Measurements from ENCODE around the gene LRCH1.

The LRCH1 gene

DNA sequence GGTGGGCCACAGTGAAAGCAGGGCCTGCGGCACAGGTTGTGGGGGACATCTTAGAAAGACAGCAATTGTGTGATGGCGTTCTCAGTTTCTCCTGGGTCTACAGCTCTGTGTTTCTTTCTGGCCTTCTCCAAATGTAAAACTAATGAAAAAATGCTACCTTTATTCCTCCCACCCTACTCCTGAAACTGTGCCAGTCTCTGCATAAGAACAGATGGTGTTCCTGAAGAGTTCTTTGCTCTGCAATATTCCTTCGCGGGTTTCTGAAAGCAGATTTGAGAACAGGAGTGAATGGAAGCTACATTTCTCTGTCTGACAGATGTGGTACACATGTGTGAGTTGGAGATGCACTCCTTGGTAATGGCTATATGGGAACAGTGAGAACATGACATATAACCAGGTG lies 18.0 kb upstream of the LRCH1 start:
- no peak for DNase-seq (ENCODE audit: low spot score)

DNA sequence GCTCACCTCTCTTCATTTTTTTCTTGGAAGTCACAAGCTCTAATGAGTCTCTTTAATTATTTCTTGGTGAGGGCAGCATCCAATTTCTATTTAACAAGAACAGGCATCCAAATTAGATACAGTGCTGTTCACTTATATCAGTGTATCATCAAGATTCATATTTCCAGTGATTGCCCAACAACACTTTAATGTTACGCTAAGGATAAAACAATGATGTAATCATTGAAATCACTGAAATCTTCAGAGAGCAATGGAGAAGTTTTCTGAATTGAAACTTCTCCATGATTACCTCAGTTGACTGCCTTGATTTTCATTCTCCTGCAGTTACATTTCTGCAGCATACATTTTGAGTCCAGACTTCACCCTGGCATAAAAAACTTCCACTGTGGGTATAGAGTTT lies 17.1 kb upstream of the LRCH1 start:
- no peak for DNase-seq (ENCODE audit: low spot score)

DNA sequence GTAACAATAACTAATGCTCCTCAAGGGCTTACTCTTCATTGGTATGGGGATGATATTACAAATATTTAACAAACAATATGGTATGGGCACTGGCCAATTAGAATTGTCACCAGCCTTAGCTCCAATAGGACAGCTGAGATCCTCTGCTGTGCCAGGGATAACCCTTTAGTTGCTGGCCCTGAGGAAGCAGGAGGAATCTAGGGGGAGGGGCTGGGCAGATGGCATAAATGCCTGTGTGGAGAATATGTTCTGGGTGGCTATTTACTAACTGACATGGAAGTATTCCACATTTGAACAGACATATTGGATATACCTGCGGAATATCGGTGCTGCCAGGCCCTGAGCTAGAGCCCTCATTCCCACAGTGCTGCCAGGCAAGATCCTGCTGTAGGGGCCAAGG lies 16.6 kb upstream of the LRCH1 start:
- DNase-seq (ENCODE audit: low spot score), result no peak

DNA sequence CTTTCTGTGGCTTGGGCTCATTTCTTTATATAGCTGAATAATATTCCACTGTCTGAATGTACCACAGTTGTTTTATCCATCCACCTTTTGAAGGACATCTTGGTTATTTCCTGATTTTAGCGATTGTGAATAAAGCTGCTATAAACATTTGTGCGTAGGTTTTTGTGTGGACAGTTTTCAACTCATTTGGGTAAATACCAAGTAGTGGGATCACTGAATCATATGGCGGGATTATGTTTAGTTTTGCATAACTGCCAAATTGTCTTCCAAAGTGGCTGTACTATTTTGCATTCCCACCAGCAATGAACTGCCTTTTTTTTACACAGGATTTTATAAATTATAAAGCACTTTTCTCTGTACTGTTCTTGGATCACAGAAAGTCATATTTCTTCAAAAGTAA lies 13.7 kb upstream of the LRCH1 start:
- DNase-seq (ENCODE audit: low spot score), result no peak

DNA sequence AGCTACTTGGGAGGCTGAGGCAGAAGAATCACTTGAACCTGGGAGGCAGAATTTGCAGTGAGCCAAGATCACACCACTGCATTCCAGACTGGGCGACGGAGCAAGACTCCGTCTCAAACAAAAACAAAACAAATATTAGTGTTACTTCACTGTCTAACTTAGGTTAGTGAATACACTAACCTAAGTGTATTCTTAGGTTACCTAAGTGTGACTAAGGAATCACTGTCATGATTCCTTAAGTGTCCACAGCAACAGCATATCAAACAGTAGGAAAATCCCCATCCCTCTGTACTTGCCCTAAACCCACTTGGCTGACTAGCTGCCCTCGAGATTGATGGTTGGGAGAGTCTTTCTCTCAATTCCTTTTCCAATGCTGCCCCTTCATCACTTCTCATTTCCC lies 11.8 kb upstream of the LRCH1 start:
- no peak for DNase-seq (ENCODE audit: low spot score)

DNA sequence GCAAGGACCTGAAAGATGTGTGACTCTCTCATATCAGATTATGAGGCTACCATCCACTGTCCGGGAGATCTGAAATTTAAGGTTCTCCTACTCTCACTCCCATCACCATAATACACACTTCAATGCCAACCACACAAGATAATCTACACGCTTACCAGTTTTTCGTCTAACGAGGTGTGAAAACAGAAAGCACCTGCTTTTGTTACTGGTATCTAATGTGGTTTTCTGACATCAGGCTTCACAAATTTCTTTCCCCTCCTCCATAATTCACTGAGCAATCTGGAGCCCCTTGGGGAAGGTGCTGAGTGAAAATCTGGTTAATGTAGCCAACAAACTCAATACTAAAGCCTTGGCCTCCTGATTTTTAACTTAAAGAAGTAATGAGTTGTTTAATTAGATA lies 10.1 kb upstream of the LRCH1 start:
- DNase-seq (ENCODE audit: low spot score), result no peak

DNA sequence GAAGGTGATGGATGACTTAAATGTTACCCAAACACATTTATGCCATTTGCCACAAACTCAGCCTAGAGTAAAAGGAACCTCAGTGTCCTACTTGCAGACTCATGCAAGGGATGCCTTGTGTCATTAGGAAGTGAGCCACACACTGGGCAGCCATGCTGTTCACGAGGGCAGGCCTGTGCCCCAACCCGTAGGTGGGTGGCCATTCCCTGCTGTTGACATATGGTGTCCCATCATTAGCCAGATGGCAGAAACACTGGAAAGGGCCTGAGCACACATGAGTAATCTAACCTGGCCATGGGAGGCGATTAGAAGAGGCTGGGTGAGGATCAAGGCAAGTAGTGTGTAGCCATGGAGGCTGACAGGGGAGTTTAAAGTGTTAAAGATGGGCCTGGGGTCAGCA lies 9.7 kb upstream of the LRCH1 start:
- no peak for DNase-seq (ENCODE audit: low spot score)

DNA sequence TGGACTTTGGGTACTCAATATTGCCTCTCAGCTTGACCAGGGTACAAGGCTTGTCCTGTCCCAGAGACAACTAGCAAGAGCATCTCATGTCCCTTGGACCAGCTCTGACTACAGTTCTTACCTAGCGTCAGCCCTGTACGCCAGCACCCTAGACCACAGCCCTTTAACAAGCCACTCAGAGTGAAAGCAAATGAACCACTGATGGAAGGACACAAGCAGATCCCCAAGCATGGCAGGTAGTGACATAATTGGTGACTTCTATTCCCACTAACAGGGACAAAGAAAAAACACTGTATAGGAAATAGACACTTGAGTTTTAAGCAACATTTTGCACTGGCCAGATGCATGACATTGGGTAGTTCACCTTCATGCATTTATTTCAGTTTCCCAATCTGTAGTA lies 8.8 kb upstream of the LRCH1 start:
- DNase-seq (ENCODE audit: low spot score), result no peak

DNA sequence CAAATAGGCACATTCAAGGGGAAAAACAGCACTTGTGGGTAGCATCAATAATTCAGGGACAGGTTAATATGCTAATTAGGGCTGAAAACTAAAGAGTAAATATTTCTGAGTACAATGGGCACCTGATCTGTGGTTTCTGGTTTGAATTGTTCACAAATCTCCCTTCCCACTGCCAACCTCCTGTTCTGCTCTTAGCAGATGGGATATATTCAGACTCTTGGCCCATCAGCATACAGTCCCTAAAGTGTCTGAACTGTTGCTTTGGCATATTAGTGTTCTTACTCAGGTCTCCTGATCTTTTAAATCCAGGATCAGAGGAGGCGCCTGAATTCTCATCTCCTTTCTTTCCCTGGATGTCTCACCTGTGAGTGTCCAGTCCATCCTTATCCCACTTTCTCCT lies 8.2 kb upstream of the LRCH1 start:
- DNase-seq (ENCODE audit: low spot score), result no peak

DNA sequence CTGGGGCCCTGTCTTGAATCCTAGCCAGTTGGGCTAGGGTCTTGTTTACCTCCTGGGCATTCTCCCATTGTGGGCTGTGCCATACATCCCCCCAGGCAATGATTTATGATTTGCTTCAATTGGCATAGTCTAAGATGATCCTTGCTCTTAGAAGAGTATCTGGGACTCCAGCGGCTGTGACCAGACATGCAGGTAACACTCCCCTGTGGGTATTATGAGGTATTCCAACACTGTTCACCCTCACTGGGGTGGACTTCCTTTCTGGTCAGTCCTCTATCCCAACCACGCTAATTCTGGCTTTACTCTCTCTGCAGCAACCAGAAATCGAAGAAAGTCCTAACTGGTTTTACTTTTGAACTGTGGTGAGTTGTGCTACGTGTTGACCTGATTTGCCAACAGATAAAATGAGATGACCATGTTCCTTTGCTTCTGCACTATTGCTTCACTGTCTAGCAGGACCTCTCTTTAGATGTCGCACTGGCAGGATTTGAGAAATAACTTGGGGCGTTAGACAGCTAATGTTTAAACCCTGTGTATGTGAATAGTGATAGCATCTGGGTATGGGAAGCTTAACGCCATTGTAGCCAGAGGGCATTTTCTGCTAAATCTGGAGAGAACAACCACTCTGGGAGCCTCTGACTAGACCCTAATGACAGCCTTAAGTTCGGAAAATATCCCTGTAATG lies 6.7 kb upstream of the LRCH1 start:
- no peak for DNase-seq (ENCODE audit: low spot score)

DNA sequence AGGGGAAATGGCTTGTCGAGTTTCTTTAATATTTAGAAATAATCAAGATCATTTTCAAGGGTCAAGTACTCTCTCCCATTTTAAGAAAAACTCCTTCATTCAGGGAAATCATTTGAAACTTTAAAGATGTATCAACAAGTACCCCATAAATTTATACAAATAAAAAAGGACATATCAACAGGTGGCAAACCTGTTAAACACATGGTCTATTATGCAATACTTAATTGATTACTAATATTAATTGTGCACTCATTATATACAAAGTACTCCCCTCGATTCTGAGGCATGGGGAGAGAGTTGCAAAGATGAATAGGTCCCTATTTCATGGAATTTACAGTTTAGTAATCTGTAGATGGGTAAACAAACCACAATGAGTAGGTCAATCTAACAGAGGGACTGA lies 2.1 kb upstream of the LRCH1 start:
- DNase-seq (ENCODE audit: low spot score), result no peak

DNA sequence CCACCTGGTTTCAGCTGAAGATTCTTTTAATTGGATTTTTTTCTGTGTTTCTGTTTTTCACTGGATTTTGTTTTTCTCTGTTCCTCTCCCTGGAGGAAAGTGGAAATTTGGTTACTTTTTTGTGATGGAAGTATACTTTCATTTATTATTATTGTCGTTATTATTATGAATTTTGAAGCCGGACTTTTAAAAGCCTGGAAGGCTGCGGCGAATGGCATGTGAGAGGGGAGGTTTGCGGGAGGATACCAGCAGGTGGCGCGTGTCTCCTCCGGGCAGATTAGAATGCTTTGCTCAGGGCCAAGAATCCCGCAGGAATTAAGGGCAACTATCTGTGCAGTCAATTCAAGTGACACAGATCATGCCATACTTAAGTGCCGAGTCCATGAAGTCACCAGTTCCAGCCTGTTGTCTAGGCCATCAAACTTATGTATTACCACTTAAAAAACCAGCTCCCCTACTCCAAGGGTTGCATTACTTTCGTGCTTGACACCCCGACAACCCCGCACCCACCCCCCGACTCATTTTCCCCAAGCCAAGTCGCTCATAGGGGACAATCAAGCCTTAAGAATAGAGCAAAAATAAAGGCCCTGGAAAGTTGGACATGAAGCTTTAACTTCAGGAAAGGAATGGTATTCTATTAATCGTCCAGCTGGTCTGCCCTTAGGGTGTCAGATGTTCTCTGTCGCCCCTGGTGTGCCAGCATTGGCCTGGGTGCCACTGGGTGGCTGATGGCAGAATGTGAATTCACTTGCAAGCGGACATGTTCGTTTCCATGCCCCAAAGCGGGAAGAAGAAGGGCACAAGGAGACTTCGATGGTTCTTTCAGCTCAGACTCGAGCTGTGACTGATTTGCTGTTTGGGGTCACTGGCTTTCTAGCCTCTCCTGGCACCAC lies 1.3 kb upstream of the LRCH1 start:
- peak; percentile 86 for DNase-seq (ENCODE audit: low spot score)

DNA sequence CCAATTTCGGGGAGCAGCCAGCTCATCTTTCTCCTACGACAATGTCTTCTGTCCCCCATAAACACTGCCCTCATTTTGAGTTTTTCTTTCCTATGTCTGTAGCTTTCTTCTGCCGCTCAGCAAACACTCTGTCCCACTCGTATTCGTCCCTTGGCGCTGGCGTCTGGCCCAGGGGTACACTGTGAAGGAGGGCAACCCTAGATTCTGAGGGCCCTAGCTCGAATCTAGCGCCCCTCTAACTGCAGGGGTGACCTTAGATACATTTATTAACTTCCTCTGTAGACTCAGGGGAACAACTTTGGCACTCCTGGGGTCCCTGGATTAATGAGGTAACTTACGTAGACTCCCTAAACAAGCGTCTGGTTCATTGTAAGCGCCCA lies 677 bp upstream of the LRCH1 start:
- DNase-seq (ENCODE audit: low spot score), result no peak

DNA sequence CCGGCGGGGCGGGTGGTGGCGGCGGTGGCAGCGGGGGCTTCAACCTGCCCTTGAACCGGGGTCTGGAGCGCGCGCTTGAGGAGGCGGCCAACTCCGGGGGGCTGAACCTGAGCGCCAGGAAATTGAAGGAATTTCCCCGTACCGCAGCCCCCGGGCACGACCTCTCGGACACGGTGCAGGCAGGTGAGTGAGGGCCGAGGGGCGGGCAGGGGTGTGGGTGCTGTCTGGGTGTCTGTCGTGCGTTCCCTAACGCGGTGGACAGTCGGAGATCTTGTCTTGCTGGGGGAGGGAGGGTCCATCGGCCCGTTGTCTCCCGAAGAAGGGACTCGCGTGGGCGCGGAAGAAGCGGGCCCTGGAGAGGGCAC lies 533 bp downstream of the LRCH1 start:
- DNase-seq (ENCODE audit: low spot score), result no peak

DNA sequence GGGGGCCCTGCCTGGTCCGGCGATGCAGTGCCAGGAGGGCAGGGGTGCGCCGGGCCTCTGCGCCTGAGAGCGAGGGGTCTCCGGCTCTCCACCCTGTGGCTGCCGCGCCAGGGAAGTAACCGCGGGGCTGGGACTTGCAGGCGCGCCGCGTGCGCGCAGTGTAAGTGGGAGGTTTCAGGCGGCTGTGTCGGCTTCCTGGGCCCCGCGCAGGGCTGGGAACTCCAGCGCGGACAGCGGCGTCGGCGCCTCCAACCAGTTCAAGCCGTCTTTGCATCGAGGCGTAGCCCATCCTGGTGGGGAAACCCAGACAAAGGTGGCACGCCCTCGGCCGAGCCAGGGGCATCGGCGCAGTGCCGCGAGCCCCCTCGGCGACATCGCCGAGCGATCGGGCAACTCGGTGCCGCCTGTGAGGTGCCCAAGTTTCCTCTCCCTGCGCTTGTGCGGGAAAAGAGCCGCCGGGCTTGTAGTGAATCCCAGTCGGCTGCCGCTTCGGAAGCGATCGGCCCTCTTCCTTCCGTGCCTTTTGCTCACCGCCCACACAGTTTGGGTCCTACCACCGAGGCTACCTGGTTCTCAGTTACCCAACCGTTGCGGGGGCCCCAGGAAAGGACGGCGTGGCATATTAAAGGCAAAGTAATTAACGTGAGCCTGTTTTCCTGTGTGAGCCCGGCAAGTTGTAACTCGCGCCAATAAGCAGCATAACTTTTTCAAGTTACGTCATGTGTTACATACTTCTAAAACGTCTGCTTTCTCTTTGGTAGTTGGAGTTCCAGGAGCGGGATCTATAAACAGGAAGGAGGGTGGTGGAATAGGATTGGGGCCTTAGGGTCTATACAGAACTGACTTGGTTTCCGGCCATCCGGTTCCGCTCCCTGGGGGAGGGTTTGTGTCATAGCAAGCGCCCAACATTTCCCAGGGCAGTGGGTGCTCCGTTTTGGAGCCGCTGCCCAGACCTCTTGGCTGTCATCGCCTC lies 1.2 kb downstream of the LRCH1 start:
- peak; percentile 94 for DNase-seq (ENCODE audit: low spot score)

DNA sequence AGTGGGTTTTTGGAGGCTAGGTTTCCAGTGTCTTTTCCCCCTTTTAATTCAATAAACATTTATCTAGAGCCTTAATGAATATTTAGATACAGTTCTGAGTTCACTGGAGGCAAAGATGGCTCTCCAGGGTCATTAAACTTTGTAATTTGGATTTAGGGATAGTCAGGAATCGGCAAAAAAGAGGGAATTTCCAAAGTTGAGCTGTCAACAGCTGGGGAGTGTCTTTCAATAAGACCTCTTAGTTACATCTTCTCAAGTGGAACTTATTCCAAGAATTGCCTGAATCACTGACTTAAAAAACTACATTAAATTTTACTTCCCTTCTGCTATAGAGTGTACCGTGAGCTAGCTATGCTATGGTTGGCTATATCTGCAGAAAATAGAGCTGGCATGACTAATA lies 2.0 kb downstream of the LRCH1 start:
- no peak for DNase-seq (ENCODE audit: low spot score)

DNA sequence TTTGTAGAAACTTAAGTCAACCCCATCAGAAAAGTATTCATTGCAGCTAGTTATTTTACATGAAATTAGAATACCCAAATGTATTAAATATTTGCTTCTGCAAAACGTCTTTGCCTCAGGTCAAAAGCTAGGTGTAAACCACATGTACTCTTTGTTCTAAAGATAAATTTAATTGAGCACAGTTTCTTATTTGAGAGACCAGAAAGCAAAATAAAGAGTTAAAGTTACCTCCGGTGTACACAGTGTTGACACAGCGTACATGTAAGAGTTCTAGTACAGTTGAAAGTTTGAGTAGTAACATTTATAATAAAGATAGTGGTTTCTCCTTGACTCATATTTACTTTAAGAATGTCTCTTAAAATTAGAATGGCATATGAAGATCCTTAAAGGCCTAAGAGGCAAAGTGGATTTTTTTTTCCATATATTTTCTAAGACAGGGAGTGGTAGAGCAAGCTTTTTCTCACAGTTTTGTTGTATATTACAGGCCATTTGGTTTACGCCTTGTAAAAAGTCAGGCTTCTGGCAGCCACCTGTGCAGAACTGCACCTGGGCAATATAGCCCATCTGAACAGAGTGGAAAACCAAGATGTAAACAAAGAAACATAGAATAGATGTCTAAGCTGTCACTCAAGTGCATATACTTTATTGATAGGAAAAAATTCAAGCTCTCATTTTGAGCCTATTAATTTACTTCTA lies 2.9 kb downstream of the LRCH1 start:
- DNase-seq (ENCODE audit: low spot score), result no peak

DNA sequence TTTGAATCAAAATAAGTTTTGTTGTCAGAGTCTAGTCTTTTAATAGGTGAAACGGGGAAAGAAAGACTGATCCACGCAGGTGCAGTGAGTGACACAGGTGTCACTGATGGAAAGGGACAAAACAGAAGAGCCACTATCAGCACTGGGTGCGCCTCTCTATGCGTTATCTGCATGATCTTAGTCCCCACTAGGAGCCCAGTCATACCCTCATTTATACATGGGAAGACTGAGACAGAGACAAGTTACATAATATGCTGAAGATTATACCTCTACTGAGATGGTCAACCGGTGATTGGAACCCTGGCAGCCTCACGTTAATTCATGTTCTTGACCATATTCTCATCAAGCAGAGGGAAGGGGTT lies 3.4 kb downstream of the LRCH1 start:
- peak; percentile 14 for DNase-seq (ENCODE audit: low spot score)

DNA sequence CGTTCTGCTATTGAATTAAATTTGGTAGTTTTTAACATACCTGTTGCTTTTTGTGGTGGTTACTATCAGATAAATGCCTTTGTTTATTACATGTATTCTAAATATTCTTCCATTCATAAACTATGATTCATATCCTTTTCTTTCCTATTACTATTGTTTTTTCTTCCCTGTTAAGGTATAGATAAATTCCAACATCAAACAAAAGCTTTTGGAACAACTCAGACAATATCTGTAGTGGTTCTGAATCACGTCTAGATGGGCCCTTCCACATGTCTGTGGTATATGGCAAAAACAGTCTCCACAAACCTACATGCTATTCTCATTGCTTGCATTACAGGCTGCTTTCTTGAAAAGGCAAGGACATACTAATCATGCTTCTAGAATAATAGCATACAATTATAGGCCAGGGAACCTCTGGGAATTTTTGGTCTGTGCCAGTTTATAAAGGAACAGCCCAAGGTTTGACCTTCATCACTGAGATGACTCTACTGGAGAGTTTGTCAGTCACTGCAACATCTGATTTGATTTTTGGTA lies 6.4 kb downstream of the LRCH1 start:
- peak; percentile 49 for DNase-seq (ENCODE audit: low spot score)

DNA sequence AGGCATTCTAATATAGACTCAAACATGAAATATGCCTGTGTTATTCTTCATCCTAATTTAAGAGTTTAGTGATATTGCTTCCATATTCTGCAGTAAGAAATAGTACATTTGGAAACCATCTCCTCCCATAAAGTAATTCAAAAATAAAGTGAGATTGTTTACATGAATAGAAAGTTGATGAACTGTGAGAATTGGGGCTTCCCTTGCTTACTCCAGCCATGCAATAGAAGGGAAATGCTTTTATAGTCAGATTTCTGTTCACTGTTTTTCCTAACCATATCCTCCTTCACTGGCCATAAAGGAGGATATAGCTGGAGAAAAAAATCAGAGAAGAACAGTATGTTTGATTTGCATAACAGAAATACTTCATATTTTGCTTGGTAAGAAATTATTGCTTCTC lies 7.8 kb downstream of the LRCH1 start:
- DNase-seq (ENCODE audit: low spot score), result no peak

DNA sequence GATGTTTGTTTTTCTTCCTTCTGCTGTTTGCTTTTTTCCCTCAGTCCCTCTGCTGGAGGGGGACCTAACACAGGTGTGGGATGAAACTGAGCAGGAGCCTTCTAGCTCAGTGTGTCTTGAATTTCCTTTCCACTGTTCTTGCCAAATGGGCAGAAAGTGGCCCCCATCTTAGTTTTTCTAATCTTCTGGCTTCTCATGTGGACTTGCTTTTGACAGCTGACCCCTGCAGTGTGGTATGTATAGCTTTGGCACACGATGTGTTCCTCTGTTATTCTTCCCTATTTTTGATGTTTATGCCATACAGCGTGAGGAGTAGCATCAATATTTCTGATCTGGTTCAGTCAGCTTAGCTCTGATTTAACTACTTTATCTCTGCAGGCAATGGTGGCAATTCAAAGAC lies 8.3 kb downstream of the LRCH1 start:
- DNase-seq (ENCODE audit: low spot score), result no peak

DNA sequence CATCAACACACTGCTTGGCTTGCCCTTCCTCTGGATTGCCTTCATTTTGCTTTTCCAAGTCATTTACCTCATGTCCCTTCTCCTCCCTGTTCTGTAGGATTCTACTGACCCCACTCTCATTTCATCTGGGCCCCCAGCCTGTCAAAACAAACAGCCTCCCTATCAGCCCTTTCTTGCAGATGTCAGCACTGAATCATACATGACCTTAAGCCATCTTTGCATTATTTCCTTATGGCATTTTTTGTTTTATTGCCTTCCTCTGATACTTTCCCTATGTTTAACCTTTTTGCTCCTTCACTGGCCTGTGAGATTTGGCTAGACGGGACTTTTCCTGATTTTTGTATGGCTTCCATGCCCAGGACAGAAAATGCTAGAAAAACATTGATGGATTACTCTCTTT lies 8.7 kb downstream of the LRCH1 start:
- DNase-seq (ENCODE audit: low spot score), result no peak

Measured in SW480 (cell line).